GM20431 (cell line): ENCODE measurements around the gene JPT2.
"Not testable (repeated sequence)": the region's sequence is repeated elsewhere in the genome, so short reads cannot be mapped to it uniquely, and the experiment has no call there.

Experiments
- in situ Hi-C: fragments of 300-500 bp; cut with MseI, MboI; formaldehyde crosslinking; loops from one replicate; pipeline ENCODE4 v1.15.0; 2020; ENCODE audit warnings: low sequenced_read_pairs; ENCODE audit not compliant: unreplicated experiment

The JPT2 gene

DNA sequence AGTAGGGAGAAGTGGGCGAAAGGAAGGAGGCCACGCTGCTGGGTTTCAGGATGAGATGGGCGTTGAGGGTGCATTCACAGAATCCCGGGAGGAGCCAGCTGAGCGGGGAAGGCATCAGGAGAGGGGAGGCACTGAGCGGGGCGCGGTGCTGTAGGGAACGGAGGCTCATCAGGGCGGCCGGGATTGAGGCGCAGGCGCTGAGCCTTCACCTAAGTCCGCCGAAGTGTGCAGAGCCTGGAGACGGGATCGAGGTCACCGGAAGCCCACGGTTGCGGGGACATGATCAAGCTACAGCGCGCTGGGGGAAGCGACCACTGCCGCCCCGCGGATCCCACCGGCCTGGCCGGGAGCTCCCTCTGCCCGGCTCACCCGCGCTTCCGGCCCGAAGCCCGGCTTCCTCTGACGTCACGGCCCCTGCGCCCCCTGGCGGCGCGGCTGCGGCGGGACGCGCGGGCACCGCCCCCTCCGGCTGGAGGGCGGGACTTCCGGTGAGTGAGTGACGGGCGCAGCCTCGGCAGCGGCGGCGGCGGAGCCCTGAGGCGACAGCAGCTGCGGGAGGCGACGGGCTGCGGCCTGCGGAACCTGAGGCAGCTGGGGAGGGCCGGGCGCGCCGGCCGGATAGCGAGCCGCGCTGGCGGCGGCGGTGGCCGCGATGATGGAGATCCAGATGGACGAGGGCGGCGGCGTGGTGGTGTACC lies 27.8 kb downstream of the JPT2 start, which contains the start of gene MAPK8IP3:
MAPK8IP3 (plus strand) TSS at position 508 of the 698 bp plus-strand sequence; CDS start at position 653, 145 bp downstream.
- in situ Hi-C loops = no loop called here

DNA sequence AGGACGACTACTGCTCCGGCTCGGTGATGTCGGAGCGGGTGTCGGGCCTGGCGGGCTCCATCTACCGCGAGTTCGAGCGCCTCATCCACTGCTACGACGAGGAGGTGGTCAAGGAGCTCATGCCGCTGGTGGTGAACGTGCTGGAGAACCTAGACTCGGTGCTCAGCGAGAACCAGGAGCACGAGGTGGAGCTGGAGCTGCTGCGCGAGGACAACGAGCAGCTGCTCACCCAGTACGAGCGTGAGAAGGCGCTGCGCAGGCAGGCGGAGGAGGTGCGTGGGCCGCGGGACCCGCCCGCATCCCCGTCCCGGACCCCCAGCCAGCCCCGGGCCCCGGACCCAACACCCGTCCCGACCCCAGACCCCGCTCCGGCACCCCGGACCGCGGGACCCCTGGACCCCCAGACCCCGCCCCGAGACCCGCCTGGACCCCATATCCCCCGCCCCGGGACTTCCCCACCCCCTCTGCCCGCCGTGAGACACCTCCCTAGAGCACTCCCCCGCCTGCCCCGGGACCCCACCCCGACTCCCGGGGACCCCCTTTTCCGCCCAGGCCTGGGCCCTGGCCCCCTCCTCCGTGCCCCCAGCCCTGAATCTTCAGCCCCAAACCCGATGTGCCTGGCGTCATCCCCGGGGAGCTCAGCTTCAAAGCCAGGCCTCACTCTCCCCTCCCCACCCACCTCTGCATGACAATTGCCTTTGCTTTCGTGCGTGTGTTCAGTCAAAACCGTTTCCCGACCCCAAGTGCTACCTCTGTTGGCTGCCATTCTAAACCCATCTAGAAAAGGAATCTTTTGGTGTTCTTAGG lies 28.5 kb downstream of the JPT2 start:
- in situ Hi-C loops = no loop called here

DNA sequence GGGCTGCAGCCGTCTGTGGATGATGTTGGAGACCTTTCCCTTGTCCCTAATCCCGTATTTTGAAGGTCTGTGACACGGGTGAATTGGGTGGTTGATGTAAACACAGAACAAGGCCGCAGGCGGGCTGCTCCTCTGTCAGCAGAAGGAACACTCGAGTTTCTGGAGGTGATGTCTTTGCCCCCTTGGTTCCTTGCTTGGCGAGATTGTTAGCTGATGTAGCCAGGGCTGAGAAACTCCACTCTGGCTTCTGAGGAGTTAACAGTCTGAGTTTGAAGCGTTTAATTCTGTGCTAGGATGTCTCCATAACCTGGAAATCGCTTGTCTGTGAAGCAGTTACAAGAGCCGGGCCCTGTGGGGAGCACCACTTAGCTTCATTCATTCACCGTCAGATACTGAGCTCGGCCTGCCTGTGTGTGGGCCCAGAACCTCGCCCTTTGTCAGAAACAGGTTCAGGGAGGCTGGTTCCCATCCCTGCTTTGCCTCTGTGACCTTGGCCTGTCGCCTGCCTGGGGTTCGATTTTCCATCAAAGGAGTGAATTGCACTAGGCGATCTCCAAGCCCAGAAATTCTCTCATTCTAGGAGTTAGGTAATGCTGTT lies 29.2 kb downstream of the JPT2 start:
- in situ Hi-C loops = no loop called here

DNA sequence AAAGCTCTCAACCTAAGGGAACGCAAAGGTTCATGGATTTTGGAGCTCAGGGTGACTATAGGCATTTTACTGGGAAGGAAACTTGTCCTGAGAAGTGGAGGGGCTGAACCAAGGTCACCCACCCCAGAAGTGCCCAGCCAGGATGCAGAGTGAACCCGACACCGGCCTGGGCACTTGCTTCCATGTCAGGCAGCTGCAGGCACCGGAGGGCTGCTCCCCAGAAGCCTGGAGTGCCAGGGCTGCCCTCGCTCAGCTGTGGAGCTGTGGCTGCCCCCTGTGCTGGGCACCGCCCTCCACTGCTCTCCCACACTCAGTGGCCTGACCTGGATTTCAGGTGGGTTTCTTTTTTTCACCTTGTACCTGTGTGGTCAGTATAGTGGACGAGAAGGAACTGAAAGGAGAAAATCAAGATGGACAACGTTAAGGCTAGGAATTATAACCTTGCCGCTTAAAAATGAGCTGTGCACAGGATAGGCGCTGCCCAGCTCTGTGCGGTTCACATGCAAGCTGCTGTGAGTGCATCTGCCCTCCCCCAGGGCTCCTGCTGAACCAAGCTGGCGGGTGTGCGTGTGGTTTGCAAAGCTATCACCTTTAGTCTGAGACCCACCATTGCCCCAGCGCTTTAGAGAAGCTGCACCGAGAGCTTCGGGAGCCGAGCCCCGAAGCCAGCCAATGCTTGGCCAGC lies 30.1 kb downstream of the JPT2 start:
- in situ Hi-C loops = no loop called here

DNA sequence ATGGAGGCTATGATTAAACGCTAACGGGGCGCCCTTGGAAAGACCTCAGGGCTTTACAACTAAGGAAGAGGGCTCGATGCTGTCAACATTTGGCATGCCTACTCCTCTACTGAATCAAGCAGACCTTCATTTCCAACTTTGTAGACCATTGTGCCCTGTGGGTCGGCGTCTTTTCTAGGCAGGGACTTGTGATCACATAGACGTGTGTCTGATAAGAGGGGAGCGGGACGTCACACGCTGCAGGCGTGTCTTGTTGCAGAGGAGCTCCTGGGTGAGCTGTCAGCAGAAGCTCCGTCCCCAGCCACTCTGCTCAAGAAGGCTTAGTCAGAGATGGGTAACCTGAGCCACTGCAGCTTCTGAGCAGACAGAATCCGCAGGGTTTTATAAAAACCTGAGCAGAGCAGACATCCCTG lies 30.7 kb downstream of the JPT2 start:
- in situ Hi-C loops = no loop called here

DNA sequence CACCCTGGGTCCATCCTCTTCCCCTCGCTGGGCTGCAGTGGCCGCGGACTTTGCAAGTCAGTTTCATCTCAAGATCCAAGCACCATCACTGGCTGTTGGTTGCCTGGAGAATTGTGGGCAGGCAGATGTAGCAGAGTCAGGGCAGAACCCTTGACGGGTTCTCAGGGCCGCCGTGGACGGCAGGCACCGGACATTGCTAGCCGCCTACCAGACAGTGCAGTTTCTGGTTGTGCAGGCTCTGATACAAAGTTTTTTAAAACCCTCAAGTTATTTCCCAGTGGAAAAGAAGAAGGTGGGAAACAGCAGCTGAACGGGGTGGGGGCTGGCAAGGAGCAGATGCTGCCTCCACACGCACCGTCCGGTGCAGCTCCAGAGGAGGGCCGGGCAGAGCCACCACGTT lies 31.3 kb downstream of the JPT2 start:
- in situ Hi-C loops = no loop called here

DNA sequence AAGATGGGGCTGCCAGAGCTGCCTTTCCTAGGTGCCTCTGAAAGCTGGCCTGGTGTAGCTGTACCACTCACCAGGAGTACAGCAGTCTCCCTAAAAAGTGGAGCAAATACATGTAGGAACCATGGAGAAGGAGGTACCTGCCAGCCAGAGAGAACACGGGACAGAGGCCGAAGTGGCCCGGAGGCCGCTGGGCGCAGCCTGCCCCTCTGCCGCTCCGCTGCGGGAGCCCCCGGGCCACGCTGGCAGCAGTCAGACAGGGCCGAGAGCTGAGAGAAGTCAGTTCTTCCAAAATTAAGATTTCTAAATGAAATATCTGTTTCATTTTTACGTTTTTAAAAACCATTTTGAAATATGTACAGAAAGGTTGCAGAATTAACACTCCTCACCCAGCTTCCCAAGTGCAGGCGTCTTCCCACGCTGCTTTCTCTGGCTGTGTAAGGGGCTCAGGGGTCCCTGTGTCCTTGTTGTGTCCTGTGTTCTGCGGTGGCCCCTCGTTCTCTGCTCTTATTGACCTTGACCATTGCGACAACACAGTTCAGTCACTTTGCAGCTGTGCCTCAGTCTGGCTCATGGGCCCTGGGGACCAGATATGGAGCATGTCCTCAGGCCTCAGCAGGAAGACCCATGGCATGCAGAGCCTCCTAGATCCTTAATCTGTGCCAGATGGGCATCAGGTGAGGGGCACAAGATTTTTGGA lies 32.9 kb downstream of the JPT2 start:
- in situ Hi-C loops = no loop called here

DNA sequence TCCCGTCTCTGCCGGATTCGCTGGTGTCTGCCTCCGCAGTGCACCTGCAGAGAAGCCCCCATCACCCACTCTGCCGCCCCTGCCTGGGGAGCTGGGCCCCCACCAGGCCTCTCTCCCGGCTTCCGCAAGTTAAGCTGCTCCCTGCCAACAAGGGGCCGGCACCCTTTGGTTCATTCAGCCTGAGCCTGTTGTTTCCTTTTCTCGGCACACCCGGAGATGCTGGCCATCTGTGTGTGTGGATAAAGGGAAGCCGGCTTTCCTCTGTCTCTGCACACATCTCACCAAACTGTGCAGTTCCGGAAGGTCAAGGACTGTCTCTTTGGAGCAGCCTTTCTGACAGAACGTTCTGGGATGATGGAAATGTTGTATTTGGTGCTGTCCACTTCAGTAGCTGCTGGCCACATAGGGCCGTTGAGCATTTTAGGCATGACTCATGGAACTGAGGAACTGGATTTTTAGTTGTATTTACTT lies 34.7 kb downstream of the JPT2 start:
- in situ Hi-C loops = no loop called here

DNA sequence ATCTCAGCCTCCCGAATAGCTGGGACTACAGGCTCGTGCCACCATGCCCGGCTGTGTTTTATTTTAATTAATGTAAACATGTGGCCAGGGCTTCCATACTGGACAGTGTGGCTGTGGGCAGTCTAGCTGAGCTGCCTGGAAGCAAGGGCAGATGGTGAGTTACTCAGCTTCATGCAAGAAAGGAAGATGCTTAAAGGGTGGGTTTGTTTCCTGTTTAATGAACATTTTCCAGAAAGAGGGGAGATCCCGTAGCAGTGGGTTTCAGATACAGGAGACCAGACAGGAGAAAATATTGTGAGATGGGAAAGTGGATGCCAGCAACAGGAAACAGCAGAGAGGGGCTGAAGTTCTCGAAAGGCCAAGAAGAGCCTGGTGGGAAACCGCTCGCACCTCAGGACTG lies 35.3 kb downstream of the JPT2 start:
- in situ Hi-C loops = no loop called here

DNA sequence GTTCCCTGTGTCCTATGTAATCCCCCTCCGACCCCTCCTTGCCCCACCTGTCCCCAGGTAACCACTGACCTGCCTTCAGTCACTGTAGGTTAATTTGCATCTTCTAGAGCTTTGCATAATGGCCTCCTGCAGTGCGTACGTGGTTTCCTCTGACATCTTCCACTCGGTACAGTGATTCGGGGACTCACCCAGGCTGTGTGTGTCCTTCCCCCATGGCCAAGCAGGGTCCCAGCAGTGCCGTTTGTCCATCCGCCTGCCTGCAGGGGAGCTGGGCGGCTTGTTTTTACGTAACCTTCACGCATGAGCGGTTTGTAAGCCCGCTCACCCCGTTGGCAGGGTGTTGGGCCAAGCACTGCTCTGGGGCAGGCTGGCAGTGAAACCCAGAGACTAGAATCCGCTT lies 35.9 kb downstream of the JPT2 start:
- in situ Hi-C loops = no loop called here

DNA sequence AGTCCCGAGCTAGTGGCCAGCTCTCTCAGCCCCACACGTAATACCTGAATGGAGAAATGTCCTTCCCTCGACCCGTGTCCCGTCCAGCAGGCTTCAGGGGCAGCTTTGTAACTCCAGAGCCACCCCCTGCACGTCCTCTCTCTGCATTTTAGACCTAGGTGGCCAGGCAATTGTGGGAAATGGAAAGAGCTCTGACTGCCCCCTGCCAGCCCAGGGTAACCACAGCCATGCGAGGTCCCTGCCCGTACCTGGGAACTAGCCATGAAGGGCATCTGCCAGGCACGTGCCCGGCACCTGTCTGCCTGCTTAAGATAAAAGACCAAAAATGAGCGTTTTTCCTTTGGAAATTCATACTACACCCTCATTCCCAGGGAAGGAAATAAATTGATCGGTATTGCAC lies 37.1 kb downstream of the JPT2 start:
- in situ Hi-C loops = no loop called here

DNA sequence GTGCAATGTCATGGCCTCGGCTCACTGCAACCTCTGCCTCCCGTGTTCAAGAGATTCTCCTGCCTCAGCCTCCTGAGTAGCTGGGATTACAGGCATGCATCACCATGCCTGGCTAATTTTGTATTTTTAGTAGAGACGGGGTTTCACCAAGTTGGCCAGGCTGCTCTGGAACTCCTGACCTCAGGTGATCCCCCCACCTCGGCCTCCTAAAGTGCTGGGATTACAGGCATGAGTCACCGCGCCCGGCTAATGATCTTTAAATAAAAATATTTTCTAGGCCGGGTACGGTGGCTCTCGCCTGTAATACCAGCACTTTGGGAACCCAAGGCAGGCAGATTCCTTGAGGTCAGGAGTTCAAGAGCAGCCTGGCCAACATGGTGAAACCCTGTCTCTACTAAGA lies 40.2 kb downstream of the JPT2 start:
- in situ Hi-C loops = not testable (repeated sequence)

DNA sequence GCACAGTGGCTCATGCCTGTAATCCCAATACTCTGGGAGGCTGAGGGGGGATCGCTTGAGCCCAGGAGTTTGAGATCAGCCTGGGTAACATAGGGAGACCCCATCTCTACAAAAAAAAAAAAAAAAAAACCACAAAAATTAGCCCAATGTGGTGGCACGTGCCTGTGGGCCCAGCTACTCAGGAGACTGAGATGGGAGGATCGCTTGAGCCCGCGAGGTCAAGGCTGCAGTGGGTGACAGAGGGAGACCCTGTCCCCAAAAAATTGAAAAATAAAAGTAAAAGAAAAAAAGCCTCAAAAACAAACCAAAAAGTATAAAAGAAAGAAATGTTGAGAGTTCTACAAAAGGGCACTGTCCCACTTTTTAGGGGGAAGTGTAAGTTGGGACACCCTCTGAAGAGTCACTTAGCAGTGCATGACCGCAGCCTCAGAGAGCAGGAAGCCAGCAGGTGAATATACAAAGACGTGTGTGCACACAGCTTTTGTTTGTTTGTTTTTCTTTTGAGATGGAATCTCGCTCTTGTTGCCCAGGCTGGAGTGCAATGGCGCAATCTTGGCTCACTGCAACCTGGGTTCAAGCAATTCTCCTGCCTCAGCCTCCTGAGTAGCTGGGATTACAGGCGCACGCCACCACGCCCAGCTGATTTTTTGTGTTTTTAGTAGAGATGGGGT lies 41.6 kb downstream of the JPT2 start:
- in situ Hi-C loops = not testable (repeated sequence)

DNA sequence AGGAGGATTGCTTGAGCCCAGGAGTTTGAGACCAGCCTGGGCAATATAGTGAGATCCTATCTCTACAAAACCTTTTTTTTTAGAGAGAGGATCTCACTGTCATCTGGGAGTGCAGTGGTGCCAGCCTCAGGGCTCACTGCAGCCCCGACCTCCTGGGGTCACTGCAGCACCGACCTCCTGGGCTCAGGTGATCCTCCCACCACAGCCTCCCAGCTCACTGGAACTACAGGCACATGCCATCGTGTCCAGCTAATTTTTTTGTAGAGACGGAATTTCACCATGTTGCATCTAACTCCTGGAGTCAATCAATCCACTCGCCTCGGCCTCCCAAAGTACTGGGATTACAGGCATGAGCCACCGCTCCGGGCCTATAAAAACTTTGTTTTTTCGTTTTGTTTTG lies 43.3 kb downstream of the JPT2 start:
- in situ Hi-C loops = no loop called here

DNA sequence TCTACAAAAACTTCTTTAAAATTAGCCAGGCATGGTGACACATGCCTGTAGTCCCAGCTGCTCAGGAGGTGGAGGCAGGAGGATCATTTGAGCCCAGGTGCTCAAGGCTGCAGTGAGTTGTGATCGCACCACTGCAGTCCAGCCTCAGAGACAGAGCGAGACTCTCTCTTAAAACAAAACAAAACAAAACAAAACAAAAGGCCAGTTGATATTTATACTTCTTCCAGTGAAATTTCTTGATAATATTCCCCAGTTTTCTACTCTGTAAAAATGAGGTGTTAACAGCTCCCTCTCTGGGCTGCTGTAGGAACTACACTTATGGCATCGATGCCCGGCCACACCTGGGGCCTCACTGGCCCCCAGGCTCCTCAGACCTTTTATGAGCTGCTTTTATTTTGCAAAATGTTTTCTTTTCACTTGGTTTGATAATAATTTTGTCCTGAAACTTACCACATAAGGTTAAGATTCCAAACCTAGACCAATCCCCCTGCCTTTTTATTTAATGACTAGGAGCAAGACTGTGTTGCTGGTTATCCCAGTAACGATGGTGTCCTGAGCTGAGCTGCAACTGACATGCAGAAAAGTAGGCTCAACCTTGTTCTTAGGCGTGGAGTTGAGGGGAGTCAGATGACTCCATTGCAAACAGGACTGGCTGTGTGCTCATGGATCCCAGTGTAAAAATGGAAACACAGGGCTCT lies 45.5 kb downstream of the JPT2 start:
- in situ Hi-C loops = no loop called here

DNA sequence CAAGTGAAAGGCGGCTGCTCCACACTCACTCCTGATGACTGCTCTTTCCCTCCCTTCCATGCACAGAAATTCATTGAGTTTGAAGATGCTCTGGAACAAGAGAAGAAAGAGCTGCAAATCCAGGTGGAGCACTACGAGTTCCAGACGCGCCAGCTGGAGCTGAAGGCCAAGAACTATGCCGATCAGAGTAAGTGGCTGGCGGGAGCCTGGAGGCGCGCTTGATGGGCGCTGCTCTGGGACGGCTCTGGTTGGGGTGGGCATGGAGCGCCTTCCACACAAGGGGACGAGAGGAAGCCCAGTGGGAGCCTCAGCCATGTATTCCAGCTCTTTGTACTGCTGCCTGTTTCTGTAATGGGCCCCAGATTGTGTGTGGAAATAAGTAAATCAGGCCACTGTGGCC lies 46.4 kb downstream of the JPT2 start:
- in situ Hi-C loops = no loop called here

DNA sequence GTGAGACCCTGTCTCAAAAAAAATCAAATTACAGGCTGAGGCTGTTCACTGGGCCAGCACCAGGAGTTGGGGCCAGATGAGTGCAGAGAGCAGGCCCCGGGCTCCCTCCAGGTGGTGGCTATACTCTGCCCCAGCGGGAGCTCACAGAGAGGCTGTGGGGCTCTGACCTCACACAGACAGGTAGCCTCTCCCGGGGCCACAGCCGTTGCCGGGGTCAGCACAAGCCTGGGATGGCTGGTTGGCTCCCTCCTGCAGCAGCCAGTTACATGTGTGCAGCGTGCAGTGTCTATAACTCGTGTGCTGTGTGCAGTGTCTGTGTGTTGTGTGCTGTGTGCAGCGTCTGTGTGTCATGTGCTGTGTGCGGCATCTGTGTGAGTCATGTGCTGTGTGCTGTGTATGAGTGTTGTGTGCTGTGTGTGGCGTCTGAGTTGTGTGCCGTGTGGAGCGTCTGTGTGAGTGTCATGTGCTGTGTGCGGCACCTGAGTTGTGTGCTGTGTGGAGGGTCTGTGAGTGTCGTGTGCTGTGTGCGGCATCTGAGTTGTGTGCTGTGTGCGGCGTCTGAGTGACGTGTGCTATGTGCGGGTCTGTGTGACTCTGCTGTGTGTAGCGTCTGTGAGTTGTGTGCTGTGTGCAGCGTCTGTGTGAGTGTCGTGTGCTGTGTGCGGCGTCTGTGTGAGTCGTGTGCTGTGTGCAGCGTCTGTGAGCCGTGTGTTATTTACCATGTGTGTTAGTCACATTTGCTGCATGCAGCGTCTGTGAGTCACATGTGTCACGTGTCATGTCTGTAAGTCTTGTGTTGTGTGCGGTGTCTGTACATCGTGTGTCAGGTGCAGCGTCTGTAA lies 48.8 kb downstream of the JPT2 start:
- in situ Hi-C loops = no loop called here
